NB4 (cell line): Measurements from ENCODE around the gene SLC24A4.
A peak's percentile ranks its signal among the peaks of the same experiment; 100 is the strongest.

Source experiments
- DNase-seq: peaks from one replicate; pipeline ENCODE4 v3.0.0; 2010; ENCODE audit warnings: low read depth
- H3K4me3 ChIP-seq: one replicate; pipeline ENCODE4 v1.5.1; 2011; ENCODE audit warnings: mild to moderate bottlenecking, low read depth, low read length, moderate library complexity
- MYC ChIP-seq: IDR thresholded peaks from 2 replicates; pipeline ENCODE4 v1.6.1; 2011; ENCODE audit warnings: low read depth, low read length
- POLR2A ChIP-seq: IDR thresholded peaks from 2 replicates; pipeline ENCODE4 v1.6.1; 2011; ENCODE audit warnings: mild to moderate bottlenecking; ENCODE audit not compliant: insufficient read length; ENCODE audit errors: extremely low read depth
- TF ChIP-seq, protein P1 (sequence below): IDR thresholded peaks from 2 replicates; pipeline ENCODE4 v1.6.1; 2011; ENCODE audit warnings: low read depth, low read length
- TF ChIP-seq, protein P2 (sequence below): IDR thresholded peaks from one replicate; pipeline ENCODE4 v1.5.1; 2012; ENCODE audit warnings: low read depth, low read length

Gene SLC24A4

DNA sequence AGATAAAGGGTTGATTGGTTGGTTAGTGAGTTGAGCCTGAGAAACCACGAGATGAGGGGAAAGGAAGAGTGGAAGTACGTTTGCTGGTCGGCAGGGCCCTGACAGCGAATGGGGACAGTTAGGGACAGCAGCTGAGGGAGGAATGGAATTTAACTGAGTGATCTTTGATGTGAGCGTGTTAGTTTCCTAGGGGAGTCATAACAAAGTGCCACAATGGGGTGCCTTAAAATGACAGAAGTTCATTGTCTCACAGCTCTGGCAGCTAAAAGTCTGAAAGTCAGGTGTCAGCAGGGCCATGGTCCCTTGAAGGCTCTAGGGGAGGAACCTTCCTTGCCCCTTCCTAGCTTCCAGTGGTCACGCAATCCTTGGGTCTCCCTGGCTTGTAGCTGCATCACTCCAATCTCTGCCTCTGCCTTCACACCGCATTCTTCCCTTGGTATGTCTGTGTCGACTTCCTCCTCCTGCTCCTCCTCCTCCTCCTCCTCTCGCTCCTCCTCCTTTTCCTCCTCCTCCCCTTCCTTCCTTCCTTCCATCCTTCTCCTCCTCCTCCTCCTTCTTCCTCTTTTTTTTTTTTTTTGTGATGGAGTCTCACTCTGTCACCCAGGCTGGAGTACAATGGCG is 164.7 kb downstream of the SLC24A4 start:
- TF ChIP-seq, protein P1, sequence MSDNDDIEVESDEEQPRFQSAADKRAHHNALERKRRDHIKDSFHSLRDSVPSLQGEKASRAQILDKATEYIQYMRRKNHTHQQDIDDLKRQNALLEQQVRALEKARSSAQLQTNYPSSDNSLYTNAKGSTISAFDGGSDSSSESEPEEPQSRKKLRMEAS, result no peak
- TF ChIP-seq MYC (no peak), POLR2A (no peak)
- TF ChIP-seq, protein P2, sequence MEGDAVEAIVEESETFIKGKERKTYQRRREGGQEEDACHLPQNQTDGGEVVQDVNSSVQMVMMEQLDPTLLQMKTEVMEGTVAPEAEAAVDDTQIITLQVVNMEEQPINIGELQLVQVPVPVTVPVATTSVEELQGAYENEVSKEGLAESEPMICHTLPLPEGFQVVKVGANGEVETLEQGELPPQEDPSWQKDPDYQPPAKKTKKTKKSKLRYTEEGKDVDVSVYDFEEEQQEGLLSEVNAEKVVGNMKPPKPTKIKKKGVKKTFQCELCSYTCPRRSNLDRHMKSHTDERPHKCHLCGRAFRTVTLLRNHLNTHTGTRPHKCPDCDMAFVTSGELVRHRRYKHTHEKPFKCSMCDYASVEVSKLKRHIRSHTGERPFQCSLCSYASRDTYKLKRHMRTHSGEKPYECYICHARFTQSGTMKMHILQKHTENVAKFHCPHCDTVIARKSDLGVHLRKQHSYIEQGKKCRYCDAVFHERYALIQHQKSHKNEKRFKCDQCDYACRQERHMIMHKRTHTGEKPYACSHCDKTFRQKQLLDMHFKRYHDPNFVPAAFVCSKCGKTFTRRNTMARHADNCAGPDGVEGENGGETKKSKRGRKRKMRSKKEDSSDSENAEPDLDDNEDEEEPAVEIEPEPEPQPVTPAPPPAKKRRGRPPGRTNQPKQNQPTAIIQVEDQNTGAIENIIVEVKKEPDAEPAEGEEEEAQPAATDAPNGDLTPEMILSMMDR, result no peak
- no peak overlapping the region for H3K4me3 ChIP-seq
- DNase-seq, result no peak

DNA sequence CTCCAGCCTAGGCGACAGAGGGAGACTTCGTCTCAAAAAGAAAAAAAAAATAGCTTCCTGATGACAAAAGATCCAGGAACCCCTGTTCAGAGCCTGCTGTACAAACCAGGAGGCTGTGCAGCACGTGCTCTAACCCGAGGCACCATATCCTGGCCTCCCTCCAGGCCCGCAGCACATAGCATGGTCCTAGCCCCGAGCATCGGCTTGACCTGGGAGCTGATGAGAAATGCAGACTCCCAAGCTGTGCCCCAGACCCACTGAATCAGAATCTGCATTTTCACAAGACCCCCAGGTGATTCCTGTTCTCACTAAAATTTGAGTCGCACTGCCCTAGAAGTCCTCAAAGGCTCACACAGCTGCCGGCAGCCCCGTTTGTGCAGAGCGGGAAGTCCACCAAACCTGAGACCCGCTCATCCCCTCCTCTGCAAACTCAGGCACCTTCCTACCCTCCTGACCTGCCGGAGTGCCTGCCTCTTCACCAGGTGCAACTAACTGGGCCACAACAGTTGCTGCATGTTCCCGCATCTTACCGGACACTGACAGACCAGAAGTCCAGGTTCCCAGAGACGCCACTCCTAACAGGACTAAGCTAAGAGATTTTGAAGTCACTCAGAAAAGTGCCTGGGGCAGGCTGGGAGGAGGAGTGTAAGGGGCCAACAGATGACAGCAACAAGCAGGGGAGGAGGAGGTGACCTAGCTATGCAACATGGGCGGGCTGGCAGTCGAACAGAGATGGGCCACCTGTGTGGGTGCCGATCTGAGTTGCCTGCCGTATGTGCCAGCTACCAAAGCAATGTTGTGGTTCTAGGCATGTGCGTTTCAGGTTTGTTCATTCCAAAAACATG is 166.7 kb downstream of the SLC24A4 start:
- TF ChIP-seq, protein P1, result no peak
- TF ChIP-seq, protein P2, result no peak
- TF ChIP-seq POLR2A (no peak), MYC (no peak)
- H3K4me3 ChIP-seq, result no peak overlapping the region
- DNase-seq, result no peak

DNA sequence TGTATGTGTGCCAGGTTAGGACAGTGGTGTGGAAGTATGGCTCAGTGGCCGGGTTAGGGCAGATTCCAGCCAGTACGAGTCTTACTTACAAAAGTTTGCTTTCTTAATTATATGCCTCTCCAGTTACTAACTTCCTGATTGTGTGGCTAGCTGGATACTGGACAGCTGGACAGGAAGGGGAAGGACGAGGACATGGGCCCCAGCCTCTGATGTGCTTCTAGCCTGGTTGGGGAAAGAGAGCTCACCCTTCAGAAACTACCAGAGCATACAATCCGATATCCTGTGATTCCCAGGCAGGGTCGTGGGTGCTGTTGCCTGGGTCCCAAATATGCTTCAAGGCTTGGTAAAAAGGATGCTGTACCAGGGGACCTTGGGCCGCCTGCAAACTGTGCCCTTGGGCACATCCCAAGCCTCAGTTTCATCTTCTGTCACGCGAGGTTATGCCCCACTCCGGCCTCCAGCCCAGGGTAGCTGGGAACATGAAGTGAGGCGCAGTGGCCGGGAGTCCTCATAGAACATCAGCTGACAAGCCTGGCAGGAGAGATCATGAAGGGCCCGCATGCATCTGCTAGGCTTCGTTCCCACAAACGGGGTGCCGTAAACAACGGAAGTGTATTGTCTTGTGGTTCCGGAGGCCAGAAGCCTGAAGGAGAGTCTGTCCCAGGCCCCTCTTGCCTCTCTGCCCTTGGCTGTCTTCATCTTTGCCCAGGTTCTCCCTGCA is 167.4 kb downstream of the SLC24A4 start:
- TF ChIP-seq MYC (no peak), POLR2A (no peak)
- TF ChIP-seq, protein P2, result no peak
- TF ChIP-seq, protein P1, result no peak
- no peak for DNase-seq
- no peak overlapping the region for H3K4me3 ChIP-seq

DNA sequence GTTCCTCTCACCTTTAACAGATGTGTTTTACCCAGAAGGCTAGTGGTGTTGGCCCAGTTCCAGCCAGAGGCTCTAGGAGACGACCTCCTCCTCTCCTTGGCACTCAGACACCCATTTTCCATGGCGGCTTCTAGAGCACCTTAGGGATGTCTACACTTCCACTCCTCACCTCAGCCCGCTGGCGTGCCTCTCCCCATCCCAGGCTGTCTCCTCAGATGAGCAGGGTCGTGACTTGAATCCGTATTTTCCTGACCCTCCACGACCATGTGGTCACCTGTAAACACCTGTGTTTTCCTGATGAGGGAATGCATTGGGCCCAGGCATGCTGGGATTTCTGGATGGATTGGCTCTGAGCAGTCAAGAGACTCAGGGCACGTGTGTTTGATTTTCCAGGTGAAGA is 168.8 kb downstream of the SLC24A4 start:
- H3K4me3 ChIP-seq, result no peak overlapping the region
- TF ChIP-seq, protein P2, result no peak
- TF ChIP-seq, protein P1, result no peak
- TF ChIP-seq MYC, result no peak
- no peak for TF ChIP-seq POLR2A
- no peak for DNase-seq

DNA sequence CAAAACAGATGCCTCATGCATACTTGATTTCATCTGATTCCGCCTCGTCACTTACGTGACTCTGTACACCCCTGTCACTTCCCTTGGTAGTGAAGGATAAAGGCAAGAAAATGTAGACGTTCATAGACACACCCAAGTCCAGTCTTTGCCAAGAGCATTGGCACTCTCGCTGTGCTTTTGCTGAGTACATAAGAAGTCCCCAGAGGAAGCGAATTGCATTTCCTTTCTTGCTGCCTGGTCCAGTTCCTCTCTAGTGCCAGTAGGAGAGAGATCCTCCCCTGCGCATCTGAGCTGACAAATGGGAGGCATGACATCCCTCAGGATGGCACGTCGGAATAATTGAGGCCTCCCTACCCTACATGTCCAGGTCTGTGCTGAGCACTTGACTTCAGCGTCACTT is 169.3 kb downstream of the SLC24A4 start:
- peak; percentile 48 for DNase-seq
- TF ChIP-seq POLR2A, result no peak
- TF ChIP-seq, protein P2, result no peak
- H3K4me3 ChIP-seq, result no peak overlapping the region
